GM12878 (cell line): ENCODE data around the gene SMIM38. TPM values are rescaled to one million over a fixed set of nuclear protein-coding genes. Genes with fewer than 3 reads are reported as not detected.
A peak's percentile ranks its signal among the peaks of the same experiment; 100 is the strongest.

Experiments used
- ATAC-seq: fragments of 200-7000 bp; cut with Tn5 transposase; 3 replicates; pipeline ENCODE4 v1.9.1; 2020; ENCODE audit warnings: mild to moderate bottlenecking, moderate library complexity
- BruUV-seq: library from RNA; stranded (reverse); fragments of 400-500 nt; replicated peaks from 2 replicates; lab custom pipeline; 2021; lab: Mats Ljungman, UMichigan
- CTCF ChIA-PET: fragments of 300-600 bp; sonication (Branson Sonifier 250); formaldehyde crosslinking; extraction: SDS; loops from one replicate; lab custom pipeline; 2021; ENCODE audit warnings: inconsistent platforms; lab: Yijun Ruan, JAX
- POLR2A ChIA-PET: fragments of 350-600 bp; formaldehyde crosslinking; extraction: SDS; loops from one replicate; lab custom pipeline; 2021; ENCODE audit warnings: inconsistent platforms; lab: Charles Lee
- RAD21 ChIA-PET: fragments of 300-600 bp; sonication (Branson Sonifier 250); formaldehyde crosslinking; loops from one replicate; lab custom pipeline; 2023; ENCODE audit warnings: antibody characterized with exemption; ENCODE audit not compliant: unreplicated experiment; lab: Charles Lee
- SMC1A ChIA-PET: fragments of 300-600 bp; sonication (Branson Sonifier 250); formaldehyde crosslinking; loops from one replicate; lab custom pipeline; 2023; ENCODE audit not compliant: unreplicated experiment, uncharacterized antibody; lab: Charles Lee
- DNase-seq: peaks from one replicate; pipeline ENCODE4 v3.0.0-alpha.2; 2011; ENCODE audit warnings: low read depth, low spot score
- FAIRE-seq: peaks from 3 replicates; lab custom pipeline; 2011; peaks lifted over from hg19 to GRCh38; lab: Jason Lieb, UNC
- H2AFZ ChIP-seq: 2 replicates; pipeline ENCODE4 v1.6.0; 2011; ENCODE audit warnings: low read depth, low read length, control low read depth; ENCODE audit not compliant: control insufficient read depth
- H3K27ac ChIP-seq: 2 replicates; pipeline ENCODE4 v1.5.1; 2011; ENCODE audit warnings: control low read depth; ENCODE audit not compliant: control insufficient read depth, insufficient read depth
- H3K27me3 ChIP-seq, 2 experiments: replicated peaks in 1 of 2; 2 replicates each; pipeline versions ENCODE4 v1.6.0 to v1.6.1; 2011; ENCODE audit warnings: low read length in 1 of 2; ENCODE audit not compliant: control insufficient read depth in 2 of 2, insufficient read depth in 2 of 2
- H3K36me3 ChIP-seq, 2 experiments: 2 replicates each; pipeline ENCODE4 v1.5.1; 2011; ENCODE audit warnings: low read length in 1 of 2; ENCODE audit not compliant: control insufficient read depth in 2 of 2, insufficient read depth in 2 of 2
- H3K4me1 ChIP-seq: 2 replicates; pipeline ENCODE4 v1.6.1; 2011; ENCODE audit warnings: mild to moderate bottlenecking, low read length, moderate library complexity, mixed read lengths; ENCODE audit not compliant: control insufficient read depth, insufficient read depth
- H3K4me2 ChIP-seq: 2 replicates; pipeline ENCODE4 v1.6.0; 2011; ENCODE audit warnings: control low read depth; ENCODE audit not compliant: control insufficient read depth, insufficient read depth
- H3K4me3 ChIP-seq: fragments of 200-600 bp; sonication (generic); 2 replicates; pipeline ENCODE4 v1.5.1; 2016
- H3K79me2 ChIP-seq: 2 replicates; pipeline ENCODE4 v1.6.0; 2011; ENCODE audit warnings: low read length; ENCODE audit not compliant: control insufficient read depth, insufficient read depth
- H3K9ac ChIP-seq: 2 replicates; pipeline ENCODE4 v1.8.0; 2011; ENCODE audit warnings: low read length, control low read depth, mixed read lengths; ENCODE audit not compliant: control insufficient read depth, insufficient read depth
- H3K9me3 ChIP-seq: replicated peaks from 3 replicates; pipeline ENCODE4 v1.5.1; 2011; ENCODE audit warnings: mild to moderate bottlenecking, low read length; ENCODE audit not compliant: control insufficient read depth, insufficient read depth
- H4K20me1 ChIP-seq: 2 replicates; pipeline ENCODE4 v1.6.0; 2011; ENCODE audit not compliant: control insufficient read depth, insufficient read depth
- FOS ChIP-seq: IDR thresholded peaks from 3 replicates; pipeline ENCODE4 v1.6.1; 2011; ENCODE audit warnings: borderline replicate concordance; ENCODE audit not compliant: insufficient read length; ENCODE audit errors: extremely low read depth
- HDGF ChIP-seq: fragments of 450-650 bp; IDR thresholded peaks from 2 replicates; pipeline ENCODE4 v1.6.1; 2016; ENCODE audit warnings: antibody characterized with exemption
- IRF4 ChIP-seq: IDR thresholded peaks from 2 replicates; pipeline ENCODE4 v1.6.1; 2011; ENCODE audit warnings: low read depth, low read length
- MEF2B ChIP-seq: fragments of 450-650 bp; IDR thresholded peaks from 2 replicates; pipeline ENCODE4 v1.6.1; 2018; ENCODE audit warnings: mild to moderate bottlenecking, moderate library complexity; ENCODE audit not compliant: partially characterized antibody, poor library complexity, severe bottlenecking
- NFYA ChIP-seq: IDR thresholded peaks from 2 replicates; pipeline ENCODE4 v1.6.1; 2011; ENCODE audit warnings: low read depth, mild to moderate bottlenecking, low read length, improper control_type of control experiment, borderline replicate concordance
- RAD51 ChIP-seq: fragments of 450-650 bp; IDR thresholded peaks from 2 replicates; pipeline ENCODE4 v1.6.1; 2016; ENCODE audit warnings: moderate library complexity, mild to moderate bottlenecking, inconsistent platforms
- WGBS: methylation state at CpG from one replicate; pipeline ENCODE4 v1.1.6; 2016; ENCODE audit warnings: low lambda C conversion rate; ENCODE audit not compliant: insufficient replicate concordance, insufficient coverage; ENCODE audit errors: missing lambda C conversion rate; 5-methylcytosine and 5-hydroxymethylcytosine counted together
- in situ Hi-C: fragments of 300-500 bp; cut with MboI; formaldehyde crosslinking; loops from 9 replicates; pipeline ENCODE4 v1.14.3; 2018; ENCODE audit warnings: mixed read lengths
- intact Hi-C: fragments of 100-400 bp; cut with micrococcal nuclease; formaldehyde crosslinking; loops from one replicate; pipeline ENCODE4 v1.14.2; 2022; ENCODE audit not compliant: unreplicated experiment
- polyA plus RNA-seq, 11 experiments: library from polyadenylated mRNA; depleted of rRNA in 4 of 11; unstranded in 6 of 11; stranded (reverse) in 5 of 11; fragments of >200 nt; fragmentation: Nextera tagmentation in 4 of 11; fragmentation: Illumina TruSeq in 1 of 11; extraction: Ambion mirVana in 4 of 11; extraction: Trizol in 1 of 11; gene quantifications; 1 replicate in 1 of 11; 2 replicates in 10 of 11; pipeline versions ENCODE4 v1.2.1 to v1.2.3, GENCODE V29; 2011 to 2016; ENCODE audit warnings: inconsistent platforms in 2 of 11, missing spikeins in 2 of 11, low read depth in 1 of 11
- total RNA-seq, 4 experiments: library from RNA; depleted of rRNA in 3 of 4; stranded (reverse); fragments of >200 nt in 3 of 4; fragmentation: Illumina TruSeq in 1 of 4; extraction: Trizol in 1 of 4; gene quantifications; 2 replicates each; pipeline versions ENCODE4 v1.2.1 to v1.2.3, GENCODE V29; 2013 to 2021
- TF ChIP-seq, protein P1 (sequence below): IDR thresholded peaks from 2 replicates; pipeline ENCODE4 v1.6.1; 2011; ENCODE audit warnings: mild to moderate bottlenecking, low read depth, low read length, moderate library complexity; ENCODE audit not compliant: insufficient replicate concordance
- TF ChIP-seq, protein P2 (sequence below): IDR thresholded peaks from 2 replicates; pipeline ENCODE4 v1.6.1; 2012; ENCODE audit warnings: low read length, inconsistent platforms

Gene SMIM38
- total and polyA plus RNA-seq, 10 of the 15 experiments (the other 5 are each of a cell fraction or from before 2014, with no cell fraction given), result 0.15 to 5.0 (median 2.1) TPM; not detected in 1

- TF ChIP-seq, protein P1, sequence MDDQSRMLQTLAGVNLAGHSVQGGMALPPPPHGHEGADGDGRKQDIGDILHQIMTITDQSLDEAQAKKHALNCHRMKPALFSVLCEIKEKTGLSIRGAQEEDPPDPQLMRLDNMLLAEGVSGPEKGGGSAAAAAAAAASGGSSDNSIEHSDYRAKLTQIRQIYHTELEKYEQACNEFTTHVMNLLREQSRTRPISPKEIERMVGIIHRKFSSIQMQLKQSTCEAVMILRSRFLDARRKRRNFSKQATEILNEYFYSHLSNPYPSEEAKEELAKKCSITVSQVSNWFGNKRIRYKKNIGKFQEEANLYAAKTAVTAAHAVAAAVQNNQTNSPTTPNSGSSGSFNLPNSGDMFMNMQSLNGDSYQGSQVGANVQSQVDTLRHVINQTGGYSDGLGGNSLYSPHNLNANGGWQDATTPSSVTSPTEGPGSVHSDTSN, result no peak
- TF ChIP-seq RAD51 (no peak), NFYA (no peak), FOS (no peak), IRF4 (no peak)
Observed at GRCh38 chr11:69196783-69197169, 41.0 kb downstream of the SMIM38 start (continued).

GRCh38 chr11:69198891-69199582 lies 43.3 kb downstream of the SMIM38 start:
- SMC1A ChIA-PET, result no interaction called here

More at GRCh38 chr11:69198891-69199582, 43.3 kb downstream of the SMIM38 start:
- no peak overlapping the region for H2AFZ ChIP-seq
- no peak overlapping the region for H3K27ac ChIP-seq
- TF ChIP-seq, protein P2, sequence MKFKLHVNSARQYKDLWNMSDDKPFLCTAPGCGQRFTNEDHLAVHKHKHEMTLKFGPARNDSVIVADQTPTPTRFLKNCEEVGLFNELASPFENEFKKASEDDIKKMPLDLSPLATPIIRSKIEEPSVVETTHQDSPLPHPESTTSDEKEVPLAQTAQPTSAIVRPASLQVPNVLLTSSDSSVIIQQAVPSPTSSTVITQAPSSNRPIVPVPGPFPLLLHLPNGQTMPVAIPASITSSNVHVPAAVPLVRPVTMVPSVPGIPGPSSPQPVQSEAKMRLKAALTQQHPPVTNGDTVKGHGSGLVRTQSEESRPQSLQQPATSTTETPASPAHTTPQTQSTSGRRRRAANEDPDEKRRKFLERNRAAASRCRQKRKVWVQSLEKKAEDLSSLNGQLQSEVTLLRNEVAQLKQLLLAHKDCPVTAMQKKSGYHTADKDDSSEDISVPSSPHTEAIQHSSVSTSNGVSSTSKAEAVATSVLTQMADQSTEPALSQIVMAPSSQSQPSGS, result no peak
- TF ChIP-seq MEF2B, result no peak
- TF ChIP-seq HDGF, result 0 out of 2 replicates have a peak, but pooled peaks have one; percentile 29
- TF ChIP-seq, all 136 proteins: peak for 1
- DNase-seq (no peak), FAIRE-seq (no peak), ATAC-seq (no peak)
- H3K79me2 ChIP-seq, result no peaks in the 10 kb centered on the region
- ChIA-PET CTCF (no interaction called here), POLR2A (no interaction called here), RAD21 (no interaction called here)
- H3K9ac ChIP-seq, result no peak overlapping the region
- in situ Hi-C loops (no loop called here), intact Hi-C loops (no loop called here)
- no peaks in the 10 kb centered on the region for H3K27me3 ChIP-seq
- no peaks in the 10 kb centered on the region for H3K36me3 ChIP-seq
- H3K9me3 ChIP-seq, result no peaks in the 10 kb centered on the region; the same call in 2 of the 3 replicates
- H3K4me2 ChIP-seq, result no peak overlapping the region
- no peaks in the 10 kb centered on the region; the same call in 1 of the 2 replicates for H3K4me1 ChIP-seq
- H3K4me3 ChIP-seq, result no peak overlapping the region
- no TSS peak for BruUV-seq
- H4K20me1 ChIP-seq, result no peaks in the 10 kb centered on the region
- 33% methylated on average over 5 of the region's 5 CpGs for WGBS
